A549 (cell line): ENCODE measurements around the gene GPLD1. TPM values are rescaled to one million over a fixed set of nuclear protein-coding genes. Genes with fewer than 3 reads are reported as not detected.

ENCODE experiments used
- ATAC-seq, 2 experiments: fragments of 200-7000 bp in 1 of 2; fragments of >200 bp in 1 of 2; cut with Nextera tagmentation in 1 of 2; cut with Tn5 transposase in 1 of 2; 3 replicates each; pipeline versions ENCODE4 v1.8.0 to v1.9.1; 2018 to 2020; ENCODE audit warnings: mild to moderate bottlenecking in 1 of 2, moderate library complexity in 1 of 2
- CTCF ChIA-PET: fragments of 300-600 bp; sonication (Branson Sonifier 250); formaldehyde crosslinking; extraction: SDS; loops from one replicate; lab custom pipeline; 2021; ENCODE audit warnings: antibody characterized with exemption, inconsistent platforms; lab: Yijun Ruan, JAX
- POLR2A ChIA-PET: fragments of 350-600 bp; formaldehyde crosslinking; extraction: SDS; loops from one replicate; lab custom pipeline; 2021; ENCODE audit warnings: antibody characterized with exemption, inconsistent platforms; lab: Yijun Ruan, JAX
- DNase-seq, 2 experiments: peaks; one replicate each; pipeline versions ENCODE4 v3.0.0 to v3.0.0-alpha.2; 2011 to 2016; ENCODE audit warnings: low read depth in 1 of 2, low spot score in 1 of 2
- FAIRE-seq: peaks from 2 replicates; lab custom pipeline; 2011; peaks lifted over from hg19 to GRCh38; lab: Jason Lieb, UNC
- H3K27ac ChIP-seq, 2 experiments: fragments of >200 bp; sonication (Bioruptor Twin); formaldehyde crosslinking; 3 replicates each; pipeline ENCODE4 v1.5.1; 2016 to 2017
- H3K4me1 ChIP-seq: fragments of >200 bp; sonication (Bioruptor Twin); formaldehyde crosslinking; 3 replicates; pipeline ENCODE4 v1.6.1; 2016
- H3K4me2 ChIP-seq: fragments of >200 bp; sonication (Bioruptor Twin); formaldehyde crosslinking; 3 replicates; pipeline ENCODE4 v1.6.1; 2016
- H3K4me3 ChIP-seq: fragments of >200 bp; sonication (Bioruptor Twin); formaldehyde crosslinking; 3 replicates; pipeline ENCODE4 v1.5.1; 2016
- H3K9me3 ChIP-seq: fragments of >200 bp; sonication (Bioruptor Twin); formaldehyde crosslinking; 3 replicates; pipeline ENCODE4 v1.6.1; 2016
- CBX2 ChIP-seq: fragments of 200-600 bp; sonication (generic); IDR thresholded peaks from 2 replicates; pipeline ENCODE4 v1.6.1; 2016; ENCODE audit warnings: low read depth, mild to moderate bottlenecking, borderline replicate concordance
- EHF ChIP-seq: fragments of 250-450 bp; sonication (Bioruptor Pico); IDR thresholded peaks from 2 replicates; pipeline ENCODE4 v1.5.0; 2020; ENCODE audit warnings: mild to moderate bottlenecking
- EHMT2 ChIP-seq: fragments of 200-600 bp; sonication (generic); IDR thresholded peaks from 2 replicates; pipeline ENCODE4 v1.6.1; 2016; ENCODE audit warnings: antibody characterized with exemption, low read depth, mild to moderate bottlenecking, moderate library complexity
- EP300 ChIP-seq, 2 experiments: fragments of >200 bp; sonication (Bioruptor Twin); formaldehyde crosslinking; IDR thresholded peaks; 2 replicates in 1 of 2; 3 replicates in 1 of 2; pipeline ENCODE4 v1.6.1; 2016 to 2017
- FOSL2 ChIP-seq, 2 experiments: fragments of 450-650 bp in 1 of 2; fragments of >200 bp in 1 of 2; sonication (Bioruptor Twin) in 1 of 2; formaldehyde crosslinking; IDR thresholded peaks; 2 replicates each; pipeline versions ENCODE4 v1.5.0 to v1.6.1; 2016 to 2020; ENCODE audit warnings: mild to moderate bottlenecking in 1 of 2, moderate library complexity in 1 of 2
- HDAC2 ChIP-seq: fragments of 200-600 bp; sonication (generic); IDR thresholded peaks from 2 replicates; pipeline ENCODE4 v1.6.1; 2016
- HES2 ChIP-seq: fragments of >200 bp; sonication (Bioruptor Twin); formaldehyde crosslinking; IDR thresholded peaks from 2 replicates; pipeline ENCODE4 v1.6.1; 2016
- HMGXB4 ChIP-seq: fragments of 250-450 bp; sonication (Bioruptor Pico); IDR thresholded peaks from 2 replicates; pipeline ENCODE4 v1.5.0; 2021; ENCODE audit warnings: mild to moderate bottlenecking, moderate library complexity, borderline replicate concordance
- HOXA7 ChIP-seq: fragments of 250-450 bp; sonication (Bioruptor Pico); IDR thresholded peaks from 2 replicates; pipeline ENCODE4 v1.5.0; 2020; ENCODE audit warnings: mild to moderate bottlenecking, moderate library complexity
- HOXB5 ChIP-seq: fragments of 250-450 bp; sonication (Bioruptor Pico); IDR thresholded peaks from 2 replicates; pipeline ENCODE4 v1.5.0; 2020; ENCODE audit warnings: mild to moderate bottlenecking, moderate library complexity
- JUN ChIP-seq, 2 experiments: fragments of >200 bp; sonication (Bioruptor Twin); formaldehyde crosslinking; IDR thresholded peaks; 2 replicates in 1 of 2; 3 replicates in 1 of 2; pipeline ENCODE4 v1.6.1; 2016 to 2017
- KDM1A ChIP-seq: fragments of 200-600 bp; sonication (generic); IDR thresholded peaks from 2 replicates; pipeline ENCODE4 v1.6.1; 2016; ENCODE audit warnings: low read depth, mild to moderate bottlenecking
- MAZ ChIP-seq: fragments of 150-350 bp; IDR thresholded peaks from 2 replicates; pipeline ENCODE4 v1.6.1; 2014; ENCODE audit warnings: antibody characterized with exemption, low read depth, low read length, borderline replicate concordance
- NFE2L2 ChIP-seq: fragments of 150-350 bp; conservative IDR thresholded peaks from 2 replicates; pipeline ENCODE4 v1.6.1; 2014; ENCODE audit warnings: low read length
- NPAS2 ChIP-seq: fragments of 250-450 bp; sonication (Bioruptor Pico); IDR thresholded peaks from 2 replicates; pipeline ENCODE4 v1.8.0; 2022; ENCODE audit warnings: mild to moderate bottlenecking, moderate library complexity, borderline replicate concordance
- POLR2A ChIP-seq: IDR thresholded peaks from 2 replicates; pipeline ENCODE4 v1.6.1; 2012; ENCODE audit warnings: mild to moderate bottlenecking, low read length
- RAD21 ChIP-seq, 2 experiments: fragments of >200 bp in 1 of 2; sonication (Bioruptor Twin) in 1 of 2; formaldehyde crosslinking in 1 of 2; IDR thresholded peaks in 1 of 2; conservative IDR thresholded peaks in 1 of 2; 2 replicates in 1 of 2; 3 replicates in 1 of 2; pipeline ENCODE4 v1.6.1; 2012 to 2018; ENCODE audit warnings: inconsistent platforms in 1 of 2
- RCOR1 ChIP-seq: fragments of 150-350 bp; IDR thresholded peaks from 2 replicates; pipeline ENCODE4 v1.6.1; 2014; ENCODE audit warnings: antibody characterized with exemption, low read length, low read depth
- SREBF2 ChIP-seq: fragments of 450-650 bp; IDR thresholded peaks from 2 replicates; pipeline ENCODE4 v1.6.1; 2014; ENCODE audit warnings: mild to moderate bottlenecking, moderate library complexity
- ZC3H11A ChIP-seq: fragments of 450-650 bp; IDR thresholded peaks from 2 replicates; pipeline ENCODE4 v1.6.1; 2014; ENCODE audit warnings: antibody characterized with exemption, mild to moderate bottlenecking
- ZFP36 ChIP-seq: fragments of 450-650 bp; IDR thresholded peaks from 2 replicates; pipeline ENCODE4 v1.6.1; 2014; ENCODE audit warnings: borderline replicate concordance; ENCODE audit not compliant: partially characterized antibody
- WGBS: methylation state at CpG from one replicate; pipeline ENCODE4 v1.1.6; 2017; ENCODE audit errors: missing lambda C conversion rate; 5-methylcytosine and 5-hydroxymethylcytosine counted together
- polyA plus RNA-seq, 4 experiments: library from polyadenylated mRNA; depleted of rRNA in 3 of 4; stranded (reverse); fragments of >200 nt; fragmentation: RNase III in 1 of 4; extraction: RNeasy Plus Mini Kit Qiagen cat#74134 plus additional on column Dnase treatment in 1 of 4; gene quantifications; 2 replicates in 3 of 4; 3 replicates in 1 of 4; pipeline ENCODE4 v1.2.3, GENCODE V29; 2011 to 2017
- TF ChIP-seq, protein P1 (sequence below): fragments of >200 bp; sonication (Bioruptor Twin); formaldehyde crosslinking; IDR thresholded peaks from 3 replicates; pipeline ENCODE4 v1.6.1; 2016

GPLD1 gene
- polyA plus RNA-seq, 2 of the 4 experiments (the other 2 are of a cell fraction): 1.3 to 2.6 TPM

DNA sequence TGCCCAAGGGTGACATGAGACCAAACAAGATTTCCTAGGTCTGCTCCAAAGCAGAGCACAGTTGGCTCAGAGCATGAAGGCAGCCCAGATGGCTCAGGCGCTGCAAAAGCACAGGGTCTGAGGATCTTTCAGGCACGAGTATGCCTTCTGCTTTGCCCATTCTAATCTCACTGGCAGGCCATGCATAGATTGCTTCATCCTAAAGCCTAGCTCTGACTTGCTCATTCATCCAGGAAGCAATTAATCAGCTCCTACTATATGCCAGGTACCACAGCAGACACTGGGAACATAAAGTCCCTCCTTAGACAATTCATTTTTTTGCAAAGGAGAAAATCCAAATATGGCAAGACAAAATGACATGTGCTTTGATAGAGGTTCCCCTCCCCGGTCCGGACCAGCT, 31.2 kb downstream of the GPLD1 start:
- ChIA-PET CTCF (interaction anchor here (1.1 kb wide), 1 partner anchor 14 kb away, joined by 3 read pairs; no protein-coding TSS in a partner anchor), POLR2A (no interaction called here)
- H3K4me2 ChIP-seq: no peak overlapping the region
- no peak overlapping the region for H3K27ac ChIP-seq
- DNase-seq (no peak), ATAC-seq (no peak), FAIRE-seq (no peak)
- no peaks in the 10 kb centered on the region for H3K9me3 ChIP-seq
- H3K4me1 ChIP-seq: no peaks in the 10 kb centered on the region
- TF ChIP-seq CBX2: no peak
- 67% methylated on average over 4 of the region's 4 CpGs for WGBS
- no peak overlapping the region for H3K4me3 ChIP-seq

DNA sequence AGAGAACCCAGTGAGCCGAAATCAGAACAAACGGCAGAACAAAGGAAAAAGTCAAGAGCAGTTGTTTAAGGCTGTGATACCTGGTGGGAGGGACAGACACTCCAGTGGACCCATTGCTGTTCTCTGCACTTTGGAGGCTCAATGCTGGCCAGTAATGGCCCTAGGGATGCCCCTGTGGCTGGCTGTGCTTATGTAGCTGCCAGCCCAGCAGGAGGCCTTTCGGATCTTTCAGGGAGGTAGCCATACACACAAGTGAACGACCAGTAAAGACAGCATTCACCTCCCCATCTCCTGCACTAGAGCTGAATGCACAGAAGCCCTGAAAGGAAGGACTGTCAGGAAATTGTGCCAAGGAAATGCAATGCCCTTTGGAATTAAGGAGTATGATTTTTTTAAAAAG, 34.3 kb downstream of the GPLD1 start:
- H3K27ac ChIP-seq: no peak overlapping the region
- ATAC-seq (no peak), DNase-seq (no peak), FAIRE-seq (no peak)
- POLR2A ChIA-PET: no interaction called here
- H3K4me1 ChIP-seq: no peaks in the 10 kb centered on the region
- H3K9me3 ChIP-seq: no peaks in the 10 kb centered on the region
- CTCF ChIA-PET: interaction anchor here (0.9 kb wide), 1 partner anchor 130 kb away, joined by 3 read pairs; no protein-coding TSS in a partner anchor
- TF ChIP-seq NPAS2: no peak
- no peak for TF ChIP-seq SREBF2
- TF ChIP-seq, protein P1, sequence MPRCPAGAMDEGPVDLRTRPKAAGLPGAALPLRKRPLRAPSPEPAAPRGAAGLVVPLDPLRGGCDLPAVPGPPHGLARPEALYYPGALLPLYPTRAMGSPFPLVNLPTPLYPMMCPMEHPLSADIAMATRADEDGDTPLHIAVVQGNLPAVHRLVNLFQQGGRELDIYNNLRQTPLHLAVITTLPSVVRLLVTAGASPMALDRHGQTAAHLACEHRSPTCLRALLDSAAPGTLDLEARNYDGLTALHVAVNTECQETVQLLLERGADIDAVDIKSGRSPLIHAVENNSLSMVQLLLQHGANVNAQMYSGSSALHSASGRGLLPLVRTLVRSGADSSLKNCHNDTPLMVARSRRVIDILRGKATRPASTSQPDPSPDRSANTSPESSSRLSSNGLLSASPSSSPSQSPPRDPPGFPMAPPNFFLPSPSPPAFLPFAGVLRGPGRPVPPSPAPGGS: no peak
- no peak for TF ChIP-seq EHF (CRISPR knock-in tag)
- no peak for TF ChIP-seq HOXA7 (CRISPR knock-in tag)
- TF ChIP-seq HOXB5 (CRISPR knock-in tag): no peak
- no peak for TF ChIP-seq POLR2A
- no peak for TF ChIP-seq HDAC2
- no peak for TF ChIP-seq ZC3H11A
- no peak for TF ChIP-seq RAD21 (conservative IDR thresholded peaks at IDR 0.05 in 1 of 2, IDR thresholded peaks at IDR 0.05 in 1 of 2)
- no peak for TF ChIP-seq HES2
- no peak for TF ChIP-seq JUN (IDR thresholded peaks at IDR 0.05)
- no peak for TF ChIP-seq NFE2L2
- no peak for TF ChIP-seq KDM1A
- TF ChIP-seq RCOR1: no peak
- no peak for TF ChIP-seq FOSL2 (IDR thresholded peaks at IDR 0.05)
- TF ChIP-seq FOSL2 (CRISPR knock-in tag; IDR thresholded peaks at IDR 0.05): no peak
- no peak for TF ChIP-seq EHMT2
- no peak for TF ChIP-seq HMGXB4 (CRISPR knock-in tag)
- no peak for TF ChIP-seq EP300 (IDR thresholded peaks at IDR 0.05)
- 78% methylated on average over 4 of the region's 4 CpGs for WGBS
- H3K4me2 ChIP-seq: no peak overlapping the region
- H3K4me3 ChIP-seq: no peak overlapping the region

GRCh38 chr6:24454452-24454851, 34.9 kb downstream of the GPLD1 start:
- ChIA-PET CTCF (no interaction called here), POLR2A (no interaction called here)
- Histone ChIP-seq H3K27ac (no peak overlapping the region), H3K9me3 (no peaks in the 10 kb centered on the region), H3K4me3 (no peak overlapping the region), H3K4me1 (no peaks in the 10 kb centered on the region), H3K4me2 (no peak overlapping the region)
- no peak for FAIRE-seq
- no peak for ATAC-seq
- no peak for TF ChIP-seq MAZ
- TF ChIP-seq ZFP36: no peak
- no peak for DNase-seq
- 89% methylated on average over 4 of the region's 5 CpGs for WGBS
